GM12864 (cell line): ENCODE measurements around the gene C2CD2.
A peak's percentile ranks its signal among the peaks of the same experiment; 100 is the strongest.

Experiments used
- DNase-seq: peaks from one replicate; pipeline ENCODE4 v3.0.0-alpha.2; 2011; ENCODE audit warnings: low read depth
- H3K4me3 ChIP-seq: 2 replicates; pipeline ENCODE4 v1.5.1; 2011; ENCODE audit warnings: mild to moderate bottlenecking, low read depth, low read length, control low read depth
- CTCF ChIP-seq: IDR thresholded peaks from 2 replicates; pipeline ENCODE4 v1.5.1; 2011; ENCODE audit warnings: low read depth, mild to moderate bottlenecking, moderate library complexity, low read length, control low read depth, inconsistent platforms; ENCODE audit errors: missing control alignments

Gene C2CD2

GRCh38 chr21:41835711-41836154, 118.1 kb downstream of the C2CD2 start:
- no peak for DNase-seq
- TF ChIP-seq CTCF: no peak
- H3K4me3 ChIP-seq: peak overlapping the region; percentile 51
